ENCODE results near the gene PMS1. TPM values are rescaled to one million over a fixed set of nuclear protein-coding genes. Genes with fewer than 3 reads are reported as not detected.
"Not testable (repeated sequence)": the region's sequence is repeated elsewhere in the genome, so short reads cannot be mapped to it uniquely, and the experiment has no call there.

Gene PMS1
- total RNA-seq, 1 donor from 2014 or later: 17.4 TPM

- H3K27me3 ChIP-seq: no peaks in the 10 kb centered on the region
- DNase-seq (no peak), ATAC-seq (peak; percentile 36)
- intact Hi-C loops (cut with DNase I): no loop called here
- H3K27ac ChIP-seq: no peak overlapping the region
- no peak for TF ChIP-seq CTCF (IDR thresholded peaks at IDR 0.05)
- H3K9me3 ChIP-seq: no peaks in the 10 kb centered on the region
- no peaks in the 10 kb centered on the region for H3K4me1 ChIP-seq
- H3K36me3 ChIP-seq: no peaks in the 10 kb centered on the region
- no peak overlapping the region for H3K4me3 ChIP-seq
Measured at GRCh38 chr2:189830510-189830909, 46.3 kb downstream of the PMS1 start.

GRCh38 chr2:189834059-189834458 lies 49.8 kb downstream of the PMS1 start:
- Histone ChIP-seq H3K27ac (no peak overlapping the region), H3K27me3 (no peaks in the 10 kb centered on the region), H3K9me3 (no peaks in the 10 kb centered on the region), H3K4me3 (no peak overlapping the region), H3K36me3 (no peaks in the 10 kb centered on the region), H3K4me1 (no peaks in the 10 kb centered on the region)
- intact Hi-C loops (cut with DNase I): no loop called here
- peak; percentile 77 for ATAC-seq
- no peak for TF ChIP-seq CTCF (IDR thresholded peaks at IDR 0.05)
- no peak for DNase-seq

- DNase-seq; intact Hi-C loops (cut with DNase I); H3K9me3 ChIP-seq; ATAC-seq; H3K4me1 ChIP-seq; H3K36me3 ChIP-seq; H3K4me3 ChIP-seq; H3K27me3 ChIP-seq; H3K27ac ChIP-seq: not testable (repeated sequence)
Measured at GRCh38 chr2:189834642-189835041, 50.4 kb downstream of the PMS1 start.

- no peaks in the 10 kb centered on the region for H3K36me3 ChIP-seq
- no peaks in the 10 kb centered on the region for H3K27me3 ChIP-seq
- TF ChIP-seq CTCF (IDR thresholded peaks at IDR 0.05): no peak
- no peaks in the 10 kb centered on the region for H3K4me1 ChIP-seq
- no peak overlapping the region for H3K27ac ChIP-seq
- intact Hi-C loops (cut with DNase I): no loop called here
- no peaks in the 10 kb centered on the region for H3K9me3 ChIP-seq
- H3K4me3 ChIP-seq: no peak overlapping the region
- no peak for ATAC-seq
- DNase-seq: no peak
Measured at GRCh38 chr2:189835855-189836558, 51.8 kb downstream of the PMS1 start.

GRCh38 chr2:189836644-189837043 lies 52.4 kb downstream of the PMS1 start:
- H3K4me1 ChIP-seq: no peaks in the 10 kb centered on the region
- intact Hi-C loops (cut with DNase I): no loop called here
- DNase-seq (no peak), ATAC-seq (no peak)
- no peaks in the 10 kb centered on the region for H3K9me3 ChIP-seq
- no peak overlapping the region for H3K27ac ChIP-seq
- no peaks in the 10 kb centered on the region for H3K36me3 ChIP-seq
- no peak for TF ChIP-seq CTCF (IDR thresholded peaks at IDR 0.05)
- H3K27me3 ChIP-seq: no peaks in the 10 kb centered on the region
- no peak overlapping the region for H3K4me3 ChIP-seq

- ATAC-seq (peak; percentile 66), DNase-seq (no peak)
- Histone ChIP-seq H3K4me1 (no peaks in the 10 kb centered on the region), H3K27ac (no peak overlapping the region), H3K27me3 (no peaks in the 10 kb centered on the region), H3K9me3 (no peaks in the 10 kb centered on the region), H3K4me3 (no peak overlapping the region), H3K36me3 (no peaks in the 10 kb centered on the region)
- TF ChIP-seq CTCF (IDR thresholded peaks at IDR 0.05): no peak
- intact Hi-C loops (cut with DNase I): no loop called here
Measured at GRCh38 chr2:189837326-189837725, 53.1 kb downstream of the PMS1 start.
